Gastrocnemius medialis (tissue), 4 donors: ENCODE results near the gene USP27X. TPM values are rescaled to one million over a fixed set of nuclear protein-coding genes. Genes with fewer than 3 reads are reported as not detected.

Experiments used
- ATAC-seq, 2 donors: fragments of 150-250 bp; one replicate each; pipeline ENCODE4 v1.9.1; 2016
- DNase-seq, 2 donors: peaks; one replicate each; pipeline ENCODE4 v3.0.0-alpha.2; 2019
- H3K27ac ChIP-seq, 4 donors: fragments of 200-600 bp; sonication (generic); 1 replicate in 1 of 4; 2 replicates in 3 of 4; pipeline ENCODE4 v1.5.1; 2016 to 2018; ENCODE audit warnings: mild to moderate bottlenecking in 2 of 4, moderate library complexity in 1 of 4
- H3K27me3 ChIP-seq, 3 donors: fragments of 200-600 bp; sonication (generic) in 2 of 3; 1 replicate in 1 of 3; 2 replicates in 2 of 3; pipeline versions ENCODE4 v1.5.1 to v1.6.0; 2016 to 2019; ENCODE audit warnings: mild to moderate bottlenecking in 1 of 3, moderate library complexity in 1 of 3
- H3K36me3 ChIP-seq, 2 donors: fragments of 200-600 bp; sonication (generic) in 1 of 2; one replicate each; pipeline ENCODE4 v1.5.1; 2017 to 2018
- H3K4me1 ChIP-seq, 2 donors: fragments of 200-600 bp; sonication (generic) in 1 of 2; one replicate each; pipeline ENCODE4 v1.5.1; 2016 to 2017; ENCODE audit warnings: mild to moderate bottlenecking in 2 of 2
- H3K4me3 ChIP-seq, 4 donors: fragments of 200-600 bp; sonication (generic) in 3 of 4; 1 replicate in 1 of 4; 2 replicates in 3 of 4; pipeline ENCODE4 v1.5.1; 2016 to 2019; ENCODE audit warnings: mild to moderate bottlenecking in 2 of 4
- H3K9me3 ChIP-seq, 3 donors: fragments of 200-600 bp; sonication (generic) in 2 of 3; 1 replicate in 1 of 3; 2 replicates in 2 of 3; pipeline ENCODE4 v1.5.1; 2016 to 2019
- CTCF ChIP-seq, 5 experiments: fragments of 450-650 bp in 3 of 5; fragments of 200-600 bp in 2 of 5; sonication (generic) in 2 of 5; IDR thresholded peaks in 4 of 5; conservative IDR thresholded peaks in 1 of 5; 1 replicate in 4 of 5; 2 replicates in 1 of 5; pipeline ENCODE4 v1.5.1; 2016 to 2019; ENCODE audit warnings: antibody characterized with exemption in 5 of 5, mild to moderate bottlenecking in 3 of 5, moderate library complexity in 3 of 5
- POLR2A ChIP-seq, 2 donors: fragments of 450-650 bp; IDR thresholded peaks; one replicate each; pipeline ENCODE4 v1.6.1; 2017; ENCODE audit warnings: antibody characterized with exemption in 2 of 2, mild to moderate bottlenecking in 2 of 2, moderate library complexity in 2 of 2
- in situ Hi-C, 4 donors: fragments of 200-750 bp; cut with MboI; loops; one replicate each; pipeline versions ENCODE4 v1.15.0 to v1.8.0; 2017; ENCODE audit warnings: low sequenced_read_pairs in 4 of 4
- intact Hi-C: fragments of 100-400 bp; cut with DNase I; formaldehyde crosslinking; loops from one replicate; pipeline ENCODE4 v1.15.1; 2023; ENCODE audit warnings: low total_unique reads
- total RNA-seq, 4 donors: library from RNA; depleted of rRNA; stranded (reverse); fragments of >200 nt; gene quantifications; one replicate each; pipeline versions ENCODE4 v1.1.0 to v1.2.3, GENCODE V29; 2016

USP27X gene
- total RNA-seq, 4 donors from 2014 or later = 1.0 to 2.0 (median 1.7) TPM

- peaks cover 0 to 3% (median 0%) of the 10 kb centered on the region in 3 donors for H3K27me3 ChIP-seq
- no peak for DNase-seq
- in situ Hi-C loops = no loop called here
Measured at GRCh38 chrX:49853661-49854060, 25.6 kb upstream of the USP27X start.

GRCh38 chrX:49856819-49857218, 22.5 kb upstream of the USP27X start:
- no peaks in the 10 kb centered on the region for H3K36me3 ChIP-seq
- H3K4me1 ChIP-seq = no peaks in the 10 kb centered on the region
- ATAC-seq (no peak), DNase-seq (no peak)
- H3K4me3 ChIP-seq = no peak overlapping the region
- H3K27me3 ChIP-seq = peaks cover 0 to 3% (median 0%) of the 10 kb centered on the region in 3 donors
- H3K9me3 ChIP-seq = no peaks in the 10 kb centered on the region
- intact Hi-C loops (no loop called here), in situ Hi-C loops (no loop called here)
- H3K27ac ChIP-seq = no peak overlapping the region
- no peak for TF ChIP-seq POLR2A (IDR thresholded peaks at IDR 0.05)

More at GRCh38 chrX:49853661-49854060, 25.6 kb upstream of the USP27X start:
- Histone ChIP-seq H3K36me3 (no peaks in the 10 kb centered on the region), H3K27ac (no peak overlapping the region), H3K4me1 (no peaks in the 10 kb centered on the region), H3K9me3 (no peaks in the 10 kb centered on the region), H3K4me3 (no peak overlapping the region)
- ATAC-seq = no peak
- no peak for TF ChIP-seq CTCF (IDR thresholded peaks at IDR 0.05 in 4 of 5, conservative IDR thresholded peaks at IDR 0.05 in 1 of 5)
- no peak for TF ChIP-seq POLR2A (IDR thresholded peaks at IDR 0.05)
- intact Hi-C loops = no loop called here

- TF ChIP-seq POLR2A (IDR thresholded peaks at IDR 0.05) = no peak
- TF ChIP-seq CTCF (IDR thresholded peaks at IDR 0.05 in 4 of 5, conservative IDR thresholded peaks at IDR 0.05 in 1 of 5) = no peak
- peaks cover 0 to 3% (median 0%) of the 10 kb centered on the region in 3 donors for H3K27me3 ChIP-seq
- intact Hi-C loops = no loop called here
- no peak overlapping the region for H3K27ac ChIP-seq
- H3K4me1 ChIP-seq = no peaks in the 10 kb centered on the region
- no peak for DNase-seq
- no peaks in the 10 kb centered on the region for H3K36me3 ChIP-seq
- no peaks in the 10 kb centered on the region for H3K9me3 ChIP-seq
- H3K4me3 ChIP-seq = no peak overlapping the region
- in situ Hi-C loops = no loop called here
- no peak for ATAC-seq
Measured at GRCh38 chrX:49858341-49858740, 20.9 kb upstream of the USP27X start.

GRCh38 chrX:49859491-49859890, 19.8 kb upstream of the USP27X start:
- ATAC-seq = no peak
- Histone ChIP-seq H3K27me3 (peaks cover 0 to 3% (median 0%) of the 10 kb centered on the region in 3 donors), H3K27ac (no peak overlapping the region), H3K36me3 (no peaks in the 10 kb centered on the region), H3K4me1 (no peaks in the 10 kb centered on the region), H3K4me3 (no peak overlapping the region), H3K9me3 (no peaks in the 10 kb centered on the region)
- in situ Hi-C loops (no loop called here), intact Hi-C loops (no loop called here)
- no peak for TF ChIP-seq CTCF (IDR thresholded peaks at IDR 0.05 in 4 of 5, conservative IDR thresholded peaks at IDR 0.05 in 1 of 5)
- no peak for TF ChIP-seq POLR2A (IDR thresholded peaks at IDR 0.05)
- no peak for DNase-seq

GRCh38 chrX:49860867-49861535, 18.3 kb upstream of the USP27X start:
- Histone ChIP-seq H3K27ac (no peak overlapping the region), H3K4me3 (no peak overlapping the region), H3K9me3 (no peaks in the 10 kb centered on the region), H3K4me1 (no peaks in the 10 kb centered on the region), H3K36me3 (no peaks in the 10 kb centered on the region), H3K27me3 (peaks cover 0 to 3% (median 0%) of the 10 kb centered on the region in 3 donors)
- intact Hi-C loops (no loop called here), in situ Hi-C loops (no loop called here)
- DNase-seq = no peak
- no peak for ATAC-seq
- no peak for TF ChIP-seq CTCF (IDR thresholded peaks at IDR 0.05 in 4 of 5, conservative IDR thresholded peaks at IDR 0.05 in 1 of 5)
- no peak for TF ChIP-seq POLR2A (IDR thresholded peaks at IDR 0.05)
